H9 (cell line): ENCODE data around the gene GRK3. TPM values are rescaled to one million over a fixed set of nuclear protein-coding genes. Genes with fewer than 3 reads are reported as not detected.

ENCODE experiments used
- DNase-seq: peaks from one replicate; pipeline ENCODE4 v3.0.0-alpha.2; 2017
- H2AFZ ChIP-seq: one replicate; pipeline ENCODE4 v1.6.1; 2013; ENCODE audit warnings: mild to moderate bottlenecking, low read length, control low read depth, moderate library complexity
- H2AK5ac ChIP-seq: 2 replicates; pipeline ENCODE4 v1.6.1; 2013; ENCODE audit warnings: low read length, control low read depth, mixed read lengths; ENCODE audit not compliant: insufficient read length
- H2BK120ac ChIP-seq: one replicate; pipeline ENCODE4 v1.6.1; 2013; ENCODE audit warnings: low read depth, mild to moderate bottlenecking, low read length, control low read depth, inconsistent platforms; ENCODE audit not compliant: poor library complexity, severe bottlenecking
- H2BK12ac ChIP-seq: 2 replicates; pipeline ENCODE4 v1.6.1; 2013; ENCODE audit warnings: low read length, control low read depth, mixed read lengths, low read depth; ENCODE audit not compliant: insufficient read length
- H2BK15ac ChIP-seq: 2 replicates; pipeline ENCODE4 v1.6.1; 2013; ENCODE audit warnings: low read depth, low read length, control low read depth
- H2BK20ac ChIP-seq: one replicate; pipeline ENCODE4 v1.6.1; 2013; ENCODE audit warnings: low read depth, mild to moderate bottlenecking, low read length, control low read depth, inconsistent platforms; ENCODE audit not compliant: poor library complexity, severe bottlenecking
- H2BK5ac ChIP-seq: 2 replicates; pipeline ENCODE4 v1.6.1; 2013; ENCODE audit warnings: low read length, control low read depth, mixed read lengths; ENCODE audit not compliant: insufficient read length
- H3K14ac ChIP-seq: 2 replicates; pipeline ENCODE4 v1.6.1; 2013; ENCODE audit warnings: low read length, control low read depth; ENCODE audit not compliant: insufficient read depth
- H3K18ac ChIP-seq: 2 replicates; pipeline ENCODE4 v1.6.1; 2013; ENCODE audit warnings: low read depth, mild to moderate bottlenecking, mixed read lengths, low read length, control low read depth; ENCODE audit not compliant: insufficient read length
- H3K23ac ChIP-seq: 2 replicates; pipeline ENCODE4 v1.6.1; 2013; ENCODE audit warnings: low read length, control low read depth, mixed read lengths, low read depth; ENCODE audit not compliant: insufficient read length
- H3K23me2 ChIP-seq: 2 replicates; pipeline ENCODE4 v1.6.1; 2013; ENCODE audit warnings: low read depth, mild to moderate bottlenecking, mixed read lengths, low read length, control low read depth; ENCODE audit not compliant: insufficient read length, poor library complexity, severe bottlenecking
- H3K27ac ChIP-seq: 2 replicates; pipeline ENCODE4 v1.5.1; 2013; ENCODE audit warnings: low read length, control low read depth, mixed read lengths, low read depth; ENCODE audit not compliant: insufficient read length
- H3K27me3 ChIP-seq: 2 replicates; pipeline ENCODE4 v1.6.1; 2013; ENCODE audit warnings: low read length, control low read depth, inconsistent platforms; ENCODE audit not compliant: insufficient read depth
- H3K4ac ChIP-seq: 2 replicates; pipeline ENCODE4 v1.6.1; 2013; ENCODE audit warnings: low read depth, mild to moderate bottlenecking, control low read depth, inconsistent platforms, low read length, moderate library complexity
- H3K4me1 ChIP-seq: 2 replicates; pipeline ENCODE4 v1.6.1; 2013; ENCODE audit warnings: low read length, control low read depth, inconsistent platforms; ENCODE audit not compliant: insufficient read depth
- H3K4me2 ChIP-seq: 2 replicates; pipeline ENCODE4 v1.6.1; 2013; ENCODE audit warnings: low read length, control low read depth, mixed read lengths; ENCODE audit not compliant: insufficient read length, insufficient read depth
- H3K56ac ChIP-seq: 2 replicates; pipeline ENCODE4 v1.6.1; 2013; ENCODE audit warnings: low read depth, mild to moderate bottlenecking, mixed read lengths, low read length, control low read depth; ENCODE audit not compliant: insufficient read length
- H3K79me1 ChIP-seq: 2 replicates; pipeline ENCODE4 v1.6.1; 2013; ENCODE audit warnings: low read depth, mild to moderate bottlenecking, moderate library complexity, low read length, control low read depth, inconsistent platforms; ENCODE audit not compliant: insufficient read depth, poor library complexity, severe bottlenecking
- H3K79me2 ChIP-seq: 2 replicates; pipeline ENCODE4 v1.6.1; 2013; ENCODE audit warnings: low read length, control low read depth, inconsistent platforms; ENCODE audit not compliant: insufficient read depth
- H3K9ac ChIP-seq: 2 replicates; pipeline ENCODE4 v1.6.1; 2013; ENCODE audit warnings: low read length, control low read depth, mixed read lengths; ENCODE audit not compliant: insufficient read length; ENCODE audit errors: extremely low read depth
- H3K9me3 ChIP-seq: one replicate; pipeline ENCODE4 v1.6.1; 2013; ENCODE audit warnings: low read depth, low read length, inconsistent platforms; ENCODE audit not compliant: control insufficient read depth
- H3T11ph ChIP-seq: one replicate; pipeline ENCODE4 v1.6.1; 2013; ENCODE audit warnings: mild to moderate bottlenecking, low read length, control low read depth, inconsistent platforms
- H4K20me1 ChIP-seq: one replicate; pipeline ENCODE4 v1.6.1; 2013; ENCODE audit not compliant: control insufficient read depth, insufficient read length, insufficient read depth
- H4K5ac ChIP-seq: 2 replicates; pipeline ENCODE4 v1.6.1; 2013; ENCODE audit warnings: low read depth, mild to moderate bottlenecking, mixed read lengths, low read length, control low read depth; ENCODE audit not compliant: insufficient read length
- H4K8ac ChIP-seq: replicated peaks from 2 replicates; pipeline ENCODE4 v1.6.1; 2013; ENCODE audit warnings: low read length, control low read depth, mixed read lengths, low read depth; ENCODE audit not compliant: insufficient read length
- H4K91ac ChIP-seq: 2 replicates; pipeline ENCODE4 v1.6.1; 2013; ENCODE audit warnings: low read depth, mild to moderate bottlenecking, moderate library complexity, mixed read lengths, low read length, control low read depth; ENCODE audit not compliant: insufficient read length
- H3K27ac Mint-ChIP-seq, 3 experiments: 2 replicates in 2 of 3; 3 replicates in 1 of 3; pipeline ENCODE4 v1.8.0; 2020 to 2021; ENCODE audit warnings: mixed read lengths in 3 of 3, mild to moderate bottlenecking in 1 of 3, moderate library complexity in 1 of 3
- H3K27me3 Mint-ChIP-seq: 2 replicates; pipeline ENCODE4 v1.8.0; 2021; ENCODE audit warnings: low read depth, mild to moderate bottlenecking, moderate library complexity, mixed read lengths
- H3K36me3 Mint-ChIP-seq, 3 experiments: 2 replicates in 2 of 3; 3 replicates in 1 of 3; pipeline ENCODE4 v1.8.0; 2020 to 2021; ENCODE audit warnings: low read depth in 3 of 3, mixed read lengths in 3 of 3; ENCODE audit not compliant: insufficient read depth in 1 of 3
- H3K4me1 Mint-ChIP-seq, 2 experiments: 2 replicates each; pipeline ENCODE4 v1.8.0; 2020; ENCODE audit warnings: mixed read lengths in 2 of 2
- H3K4me3 Mint-ChIP-seq, 2 experiments: 2 replicates in 1 of 2; 3 replicates in 1 of 2; pipeline ENCODE4 v1.8.0; 2020 to 2021; ENCODE audit warnings: mild to moderate bottlenecking in 2 of 2, mixed read lengths in 2 of 2, moderate library complexity in 1 of 2
- H3K9me3 Mint-ChIP-seq, 2 experiments: 2 replicates in 1 of 2; 3 replicates in 1 of 2; pipeline ENCODE4 v1.8.0; 2020; ENCODE audit warnings: mild to moderate bottlenecking in 2 of 2, mixed read lengths in 2 of 2, moderate library complexity in 1 of 2
- WGBS: extraction: QIAGEN DNeasy Blood & Tissue Kit; methylation state at CpG from one replicate; pipeline ENCODE4 v1.1.7; 2013; ENCODE audit warnings: missing lambda C conversion rate, low lambda C conversion rate, mixed read lengths; ENCODE audit not compliant: insufficient read length; ENCODE audit errors: extremely low coverage; 5-methylcytosine and 5-hydroxymethylcytosine counted together
- total RNA-seq: library from RNA; stranded (reverse); gene quantifications from 2 replicates; pipeline ENCODE4 v1.2.1, GENCODE V29; 2021
- TF ChIP-seq, protein P1 (sequence below): fragments of 200-600 bp; sonication (generic); conservative IDR thresholded peaks from 3 replicates; pipeline ENCODE4 v1.8.0; 2021; ENCODE audit warnings: antibody characterized with exemption, mild to moderate bottlenecking

Gene GRK3
- total RNA-seq, 1 experiment from 2014 or later, result 23.9 TPM

GRCh38 chr22:25697181-25697664 lies 132.7 kb downstream of the GRK3 start:
- Histone ChIP-seq H2BK15ac (no peak overlapping the region), H3K56ac (no peak overlapping the region), H3K18ac (no peak overlapping the region), H3K23ac (no peak overlapping the region), H4K20me1 (no peaks in the 10 kb centered on the region), H4K91ac (no peak overlapping the region), H3K4ac (no peak overlapping the region), H3K9ac (no peak overlapping the region), H3K4me2 (no peak overlapping the region), H3K79me2 (no peaks in the 10 kb centered on the region), H3K79me1 (no peaks in the 10 kb centered on the region), H3K4me1 (peaks cover 2% of the 10 kb centered on the region; the same call in 1 of the 2 replicates), H2BK5ac (no peak overlapping the region), H3K27ac (no peak overlapping the region), H2BK12ac (no peak overlapping the region), H2AFZ (no peak overlapping the region), H4K8ac (no peak overlapping the region), H3K27me3 (no peaks in the 10 kb centered on the region), H2BK20ac (no peak overlapping the region), H2AK5ac (no peak overlapping the region), H4K5ac (no peak overlapping the region), H3K14ac (no peak overlapping the region), H3K23me2 (no peaks in the 10 kb centered on the region), H2BK120ac (no peak overlapping the region), H3T11ph (no peak overlapping the region), H3K9me3 (no peaks in the 10 kb centered on the region)
- peaks cover 6 to 11% of the 10 kb centered on the region in 2 experiments; a peak in 3 of 4 replicates for H3K4me1 Mint-ChIP-seq
- no CpG with 5 or more reads among the region's 5 CpGs for WGBS
- TF ChIP-seq, protein P1, sequence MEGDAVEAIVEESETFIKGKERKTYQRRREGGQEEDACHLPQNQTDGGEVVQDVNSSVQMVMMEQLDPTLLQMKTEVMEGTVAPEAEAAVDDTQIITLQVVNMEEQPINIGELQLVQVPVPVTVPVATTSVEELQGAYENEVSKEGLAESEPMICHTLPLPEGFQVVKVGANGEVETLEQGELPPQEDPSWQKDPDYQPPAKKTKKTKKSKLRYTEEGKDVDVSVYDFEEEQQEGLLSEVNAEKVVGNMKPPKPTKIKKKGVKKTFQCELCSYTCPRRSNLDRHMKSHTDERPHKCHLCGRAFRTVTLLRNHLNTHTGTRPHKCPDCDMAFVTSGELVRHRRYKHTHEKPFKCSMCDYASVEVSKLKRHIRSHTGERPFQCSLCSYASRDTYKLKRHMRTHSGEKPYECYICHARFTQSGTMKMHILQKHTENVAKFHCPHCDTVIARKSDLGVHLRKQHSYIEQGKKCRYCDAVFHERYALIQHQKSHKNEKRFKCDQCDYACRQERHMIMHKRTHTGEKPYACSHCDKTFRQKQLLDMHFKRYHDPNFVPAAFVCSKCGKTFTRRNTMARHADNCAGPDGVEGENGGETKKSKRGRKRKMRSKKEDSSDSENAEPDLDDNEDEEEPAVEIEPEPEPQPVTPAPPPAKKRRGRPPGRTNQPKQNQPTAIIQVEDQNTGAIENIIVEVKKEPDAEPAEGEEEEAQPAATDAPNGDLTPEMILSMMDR, result no peak
- peaks cover 2 to 23% (median 15%) of the 10 kb centered on the region in 3 experiments; a peak in 6 of 7 replicates for H3K36me3 Mint-ChIP-seq
- DNase-seq, result no peak
- no peaks in the 10 kb centered on the region for H3K27me3 Mint-ChIP-seq
- no peak overlapping the region for H3K4me3 Mint-ChIP-seq
- H3K9me3 Mint-ChIP-seq, result no peaks in the 10 kb centered on the region
- peak overlapping the region in 1 of 3 experiments; percentile 10; a peak in 1 of 7 replicates for H3K27ac Mint-ChIP-seq
